Breast epithelium (tissue), 3 donors: Measurements from ENCODE around the gene FHIT.

Experiments
- POLR2AphosphoS5 ChIP-seq, 3 donors: sonication (generic); formaldehyde crosslinking; IDR thresholded peaks; one replicate each; pipeline ENCODE4 v1.6.1; 2017; ENCODE audit warnings: antibody characterized with exemption in 3 of 3
- TF ChIP-seq, protein P1 (sequence below), 3 donors: fragments of 450-650 bp; IDR thresholded peaks; one replicate each; pipeline ENCODE4 v1.5.1; 2016 to 2017; ENCODE audit warnings: antibody characterized with exemption in 3 of 3, mild to moderate bottlenecking in 3 of 3, moderate library complexity in 3 of 3

- TF ChIP-seq, protein P1, sequence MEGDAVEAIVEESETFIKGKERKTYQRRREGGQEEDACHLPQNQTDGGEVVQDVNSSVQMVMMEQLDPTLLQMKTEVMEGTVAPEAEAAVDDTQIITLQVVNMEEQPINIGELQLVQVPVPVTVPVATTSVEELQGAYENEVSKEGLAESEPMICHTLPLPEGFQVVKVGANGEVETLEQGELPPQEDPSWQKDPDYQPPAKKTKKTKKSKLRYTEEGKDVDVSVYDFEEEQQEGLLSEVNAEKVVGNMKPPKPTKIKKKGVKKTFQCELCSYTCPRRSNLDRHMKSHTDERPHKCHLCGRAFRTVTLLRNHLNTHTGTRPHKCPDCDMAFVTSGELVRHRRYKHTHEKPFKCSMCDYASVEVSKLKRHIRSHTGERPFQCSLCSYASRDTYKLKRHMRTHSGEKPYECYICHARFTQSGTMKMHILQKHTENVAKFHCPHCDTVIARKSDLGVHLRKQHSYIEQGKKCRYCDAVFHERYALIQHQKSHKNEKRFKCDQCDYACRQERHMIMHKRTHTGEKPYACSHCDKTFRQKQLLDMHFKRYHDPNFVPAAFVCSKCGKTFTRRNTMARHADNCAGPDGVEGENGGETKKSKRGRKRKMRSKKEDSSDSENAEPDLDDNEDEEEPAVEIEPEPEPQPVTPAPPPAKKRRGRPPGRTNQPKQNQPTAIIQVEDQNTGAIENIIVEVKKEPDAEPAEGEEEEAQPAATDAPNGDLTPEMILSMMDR (IDR thresholded peaks at IDR 0.05): no peak
- no peak for TF ChIP-seq POLR2AphosphoS5 (IDR thresholded peaks at IDR 0.05)
Measured at GRCh38 chr3:60308808-60309207, 942.4 kb downstream of the FHIT start.
